ENCODE measurements around the gene MPO. TPM values are rescaled to one million over a fixed set of nuclear protein-coding genes. Genes with fewer than 3 reads are reported as not detected.

Gene MPO
- total RNA-seq, 1 experiment from 2014 or later, result not detected

DNA sequence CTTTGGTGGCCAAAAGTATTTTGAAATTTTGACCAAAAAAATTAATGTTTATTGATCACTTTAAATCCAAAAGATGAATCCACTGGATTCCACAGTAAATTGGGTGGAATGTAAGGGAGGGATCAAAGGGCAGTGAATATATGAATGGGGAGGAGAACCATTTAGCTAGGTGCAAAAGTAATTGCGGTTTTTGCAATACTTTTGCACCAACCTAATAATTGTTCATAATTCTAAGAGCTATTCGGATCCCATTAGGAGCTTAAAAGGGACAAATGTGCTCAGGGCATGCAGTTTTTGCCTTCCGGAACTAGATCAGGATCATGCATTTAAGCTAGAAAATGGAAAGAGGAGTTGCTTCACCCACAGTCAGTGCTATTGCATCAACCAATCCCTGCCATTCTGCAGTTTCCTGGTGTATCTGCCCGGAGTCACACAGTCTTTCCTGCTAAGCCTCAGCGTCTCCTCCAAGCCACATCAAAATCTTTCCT lies 42.5 kb downstream of the MPO start, which contains the start of gene LPO:
Gene LPO (plus strand): TSS at position 438 of the 488 bp plus-strand sequence. CDS start 4,396 bp downstream, outside the sequence.
- no peak within 1 kb of the TSS for H4K5ac ChIP-seq (ENCODE audit: insufficient read length, low read depth, low read length)
- no peak within 1 kb of the TSS for H3K14ac ChIP-seq (ENCODE audit: insufficient read depth, low read length)

More for the DNA sequence above, 42.5 kb downstream of the MPO start, which contains the start of gene LPO:
- Mint-ChIP-seq H3K27ac (no peak within 1 kb of the TSS), H3K27me3 (ENCODE audit: low read depth) (peaks cover 76% of the 10 kb centered on the region), H3K36me3 (ENCODE audit: insufficient read depth in 1 of 3, low read depth in 3 of 3) (no peaks in the 10 kb centered on the region), H3K4me3 (no peak within 1 kb of the TSS), H3K4me1 (0 out of 4 replicates have a peak, but pooled peaks cover 0 to 3% of the 10 kb centered on the region in 2 experiments), H3K9me3 (no peaks in the 10 kb centered on the region)
- WGBS (ENCODE audit: extremely low coverage, insufficient read length, low lambda C conversion rate), result no CpG with 5 or more reads among the region's 5 CpGs
- no peak within 1 kb of the TSS for H2BK15ac ChIP-seq (ENCODE audit: low read depth, low read length)
- H4K8ac ChIP-seq (replicated peaks; ENCODE audit: insufficient read length, low read depth, low read length), result no peak within 1 kb of the TSS
- H4K91ac ChIP-seq (ENCODE audit: insufficient read length, low read depth, low read length), result no peak within 1 kb of the TSS
- H3K9ac ChIP-seq (ENCODE audit: extremely low read depth, insufficient read length, low read length), result no peak within 1 kb of the TSS
- H2BK120ac ChIP-seq (ENCODE audit: low read depth, low read length, poor library complexity, severe bottlenecking), result no peak within 1 kb of the TSS
- H3K23me2 ChIP-seq (ENCODE audit: insufficient read length, low read depth, low read length, poor library complexity, severe bottlenecking), result no peaks in the 10 kb centered on the region
- H3K79me2 ChIP-seq (ENCODE audit: insufficient read depth, low read length), result no peaks in the 10 kb centered on the region
- H3K18ac ChIP-seq (ENCODE audit: insufficient read length, low read depth, low read length), result no peak within 1 kb of the TSS
- H4K20me1 ChIP-seq (ENCODE audit: control insufficient read depth, insufficient read depth, insufficient read length), result no peaks in the 10 kb centered on the region
- H2AFZ ChIP-seq (ENCODE audit: low read length), result no peak within 1 kb of the TSS
- H3K56ac ChIP-seq (ENCODE audit: insufficient read length, low read depth, low read length), result no peak within 1 kb of the TSS
- no peaks in the 10 kb centered on the region for H3K4me1 ChIP-seq (ENCODE audit: insufficient read depth, low read length)
- DNase-seq, result no peak
- no peak within 1 kb of the TSS for H3K4ac ChIP-seq (ENCODE audit: low read depth, low read length)
- H2BK12ac ChIP-seq (ENCODE audit: insufficient read length, low read depth, low read length), result no peak within 1 kb of the TSS
- H3K27ac ChIP-seq (ENCODE audit: insufficient read length, low read depth, low read length), result no peak within 1 kb of the TSS
- H3K79me1 ChIP-seq (ENCODE audit: insufficient read depth, low read depth, low read length, poor library complexity, severe bottlenecking), result no peaks in the 10 kb centered on the region
- H2BK5ac ChIP-seq (ENCODE audit: insufficient read length, low read length), result no peak within 1 kb of the TSS
- no peak within 1 kb of the TSS for H3K4me2 ChIP-seq (ENCODE audit: insufficient read depth, insufficient read length, low read length)
- H3T11ph ChIP-seq (ENCODE audit: low read length), result no peak within 1 kb of the TSS
- no peak within 1 kb of the TSS for H3K23ac ChIP-seq (ENCODE audit: insufficient read length, low read depth, low read length)
- TF ChIP-seq CTCF (conservative IDR thresholded peaks at IDR 0.05), result no peak
- H3K9me3 ChIP-seq (ENCODE audit: control insufficient read depth, low read depth, low read length), result no peaks in the 10 kb centered on the region
- no peak within 1 kb of the TSS for H2AK5ac ChIP-seq (ENCODE audit: insufficient read length, low read length)
- H2BK20ac ChIP-seq (ENCODE audit: low read depth, low read length, poor library complexity, severe bottlenecking), result no peak within 1 kb of the TSS
- 0 out of 2 replicates have a peak, but pooled peaks cover 2% of the 10 kb centered on the region for H3K27me3 ChIP-seq (ENCODE audit: insufficient read depth, low read length)
